Lower lobe of right lung (tissue), 2 donors: ENCODE measurements around the gene IL1RAPL1. TPM values are rescaled to one million over a fixed set of nuclear protein-coding genes. Genes with fewer than 3 reads are reported as not detected.
"Not testable (repeated sequence)": the region's sequence is repeated elsewhere in the genome, so short reads cannot be mapped to it uniquely, and the experiment has no call there.

Experiments used
- ATAC-seq, 2 donors: fragments of 200-7000 bp; cut with Tn5 transposase; one replicate each; pipeline ENCODE4 v1.9.1; 2020 to 2022; ENCODE audit warnings: mild to moderate bottlenecking in 2 of 2, moderate library complexity in 2 of 2
- DNase-seq: peaks from one replicate; pipeline ENCODE4 v3.0.0-alpha.2; 2020
- H3K27ac ChIP-seq: fragments of 200-600 bp; one replicate; pipeline ENCODE4 v1.8.0; 2022
- H3K27me3 ChIP-seq: fragments of 200-600 bp; one replicate; pipeline ENCODE4 v1.8.0; 2022; ENCODE audit warnings: low read depth
- H3K36me3 ChIP-seq: fragments of 200-600 bp; one replicate; pipeline ENCODE4 v1.8.0; 2022; ENCODE audit warnings: mild to moderate bottlenecking
- H3K4me1 ChIP-seq: fragments of 200-600 bp; one replicate; pipeline ENCODE4 v1.8.0; 2022
- H3K4me3 ChIP-seq: fragments of 200-600 bp; one replicate; pipeline ENCODE4 v1.8.0; 2022; ENCODE audit warnings: mild to moderate bottlenecking
- H3K9me3 ChIP-seq: fragments of 200-600 bp; one replicate; pipeline ENCODE4 v1.8.0; 2022
- intact Hi-C: fragments of 100-400 bp; cut with DNase I; formaldehyde crosslinking; loops from one replicate; pipeline ENCODE4 v1.11.0; 2022
- total RNA-seq: library from RNA; stranded (reverse); fragmentation: NEBNext Ultra II Directional; extraction: Animal tissue kit (Norgen Biotek cat#: 25700); gene quantifications from one replicate; pipeline ENCODE4 v1.2.1, GENCODE V29; 2021
- TF ChIP-seq, protein P1 (sequence below): fragments of 200-600 bp; IDR thresholded peaks from one replicate; pipeline ENCODE4 v1.8.0; 2022; ENCODE audit warnings: antibody characterized with exemption, mild to moderate bottlenecking
- donor health status: DM: no; HTN: yes; CAD: no; lungs with severe emphysema.

The IL1RAPL1 gene
- total RNA-seq, 1 donor from 2014 or later: not detected

GRCh38 chrX:29297171-29297800 lies 710.0 kb downstream of the IL1RAPL1 start:
- ATAC-seq (no peak), DNase-seq (no peak)
- H3K27ac ChIP-seq: no peak overlapping the region
- TF ChIP-seq, protein P1, sequence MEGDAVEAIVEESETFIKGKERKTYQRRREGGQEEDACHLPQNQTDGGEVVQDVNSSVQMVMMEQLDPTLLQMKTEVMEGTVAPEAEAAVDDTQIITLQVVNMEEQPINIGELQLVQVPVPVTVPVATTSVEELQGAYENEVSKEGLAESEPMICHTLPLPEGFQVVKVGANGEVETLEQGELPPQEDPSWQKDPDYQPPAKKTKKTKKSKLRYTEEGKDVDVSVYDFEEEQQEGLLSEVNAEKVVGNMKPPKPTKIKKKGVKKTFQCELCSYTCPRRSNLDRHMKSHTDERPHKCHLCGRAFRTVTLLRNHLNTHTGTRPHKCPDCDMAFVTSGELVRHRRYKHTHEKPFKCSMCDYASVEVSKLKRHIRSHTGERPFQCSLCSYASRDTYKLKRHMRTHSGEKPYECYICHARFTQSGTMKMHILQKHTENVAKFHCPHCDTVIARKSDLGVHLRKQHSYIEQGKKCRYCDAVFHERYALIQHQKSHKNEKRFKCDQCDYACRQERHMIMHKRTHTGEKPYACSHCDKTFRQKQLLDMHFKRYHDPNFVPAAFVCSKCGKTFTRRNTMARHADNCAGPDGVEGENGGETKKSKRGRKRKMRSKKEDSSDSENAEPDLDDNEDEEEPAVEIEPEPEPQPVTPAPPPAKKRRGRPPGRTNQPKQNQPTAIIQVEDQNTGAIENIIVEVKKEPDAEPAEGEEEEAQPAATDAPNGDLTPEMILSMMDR: no peak
- H3K4me3 ChIP-seq: no peak overlapping the region
- intact Hi-C loops: no loop called here
- H3K36me3 ChIP-seq: no peaks in the 10 kb centered on the region
- H3K27me3 ChIP-seq: no peaks in the 10 kb centered on the region
- H3K9me3 ChIP-seq: no peaks in the 10 kb centered on the region
- H3K4me1 ChIP-seq: no peaks in the 10 kb centered on the region

DNA sequence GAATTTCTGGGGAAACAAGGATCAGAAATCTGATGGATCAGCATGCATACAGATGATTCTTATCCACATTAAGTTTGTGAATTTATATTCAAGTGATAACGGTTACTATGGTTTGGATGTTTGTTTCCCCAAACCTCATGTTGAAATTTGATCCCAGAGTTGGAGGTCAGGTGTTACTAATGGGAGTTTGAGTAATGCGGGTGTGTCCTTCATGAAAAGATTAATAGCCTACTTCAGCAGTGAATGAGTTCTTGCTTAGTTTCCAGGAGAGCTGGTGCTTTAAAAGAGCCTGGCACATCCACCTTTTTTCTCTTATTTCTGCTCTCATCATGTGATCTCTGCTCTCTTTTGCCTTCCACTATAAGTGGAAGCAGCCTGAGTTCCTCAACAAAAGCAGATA lies 712.4 kb downstream of the IL1RAPL1 start:
- Histone ChIP-seq H3K27ac (no peak overlapping the region), H3K4me1 (no peaks in the 10 kb centered on the region), H3K27me3 (no peaks in the 10 kb centered on the region), H3K9me3 (no peaks in the 10 kb centered on the region), H3K36me3 (no peaks in the 10 kb centered on the region), H3K4me3 (no peak overlapping the region)
- intact Hi-C loops: no loop called here
- no peak for ATAC-seq
- TF ChIP-seq, protein P1: no peak
- no peak for DNase-seq

DNA sequence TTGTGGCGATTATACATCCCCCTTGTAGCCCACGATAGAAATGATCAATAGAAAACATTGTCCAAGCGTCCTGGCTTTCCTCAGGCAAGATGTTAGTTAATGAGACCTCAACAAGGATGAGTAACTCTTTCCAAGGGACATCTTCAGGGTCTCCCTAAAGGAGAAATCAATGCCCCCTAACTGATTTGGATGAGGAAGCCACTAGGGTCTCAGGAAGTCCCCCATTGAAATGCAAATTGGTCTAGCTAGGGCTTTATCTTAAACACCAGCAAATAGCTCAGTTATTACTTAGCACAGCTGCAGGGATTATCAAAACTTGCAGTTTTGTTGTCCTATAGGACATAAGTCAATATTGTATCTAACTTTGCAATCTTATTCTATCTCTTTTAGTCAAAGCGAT lies 721.5 kb downstream of the IL1RAPL1 start:
- Histone ChIP-seq H3K4me1 (no peaks in the 10 kb centered on the region), H3K27ac (no peak overlapping the region), H3K4me3 (no peak overlapping the region), H3K9me3 (no peaks in the 10 kb centered on the region), H3K27me3 (no peaks in the 10 kb centered on the region), H3K36me3 (no peaks in the 10 kb centered on the region)
- no peak for DNase-seq
- ATAC-seq: no peak
- TF ChIP-seq, protein P1: no peak
- intact Hi-C loops: no loop called here

DNA sequence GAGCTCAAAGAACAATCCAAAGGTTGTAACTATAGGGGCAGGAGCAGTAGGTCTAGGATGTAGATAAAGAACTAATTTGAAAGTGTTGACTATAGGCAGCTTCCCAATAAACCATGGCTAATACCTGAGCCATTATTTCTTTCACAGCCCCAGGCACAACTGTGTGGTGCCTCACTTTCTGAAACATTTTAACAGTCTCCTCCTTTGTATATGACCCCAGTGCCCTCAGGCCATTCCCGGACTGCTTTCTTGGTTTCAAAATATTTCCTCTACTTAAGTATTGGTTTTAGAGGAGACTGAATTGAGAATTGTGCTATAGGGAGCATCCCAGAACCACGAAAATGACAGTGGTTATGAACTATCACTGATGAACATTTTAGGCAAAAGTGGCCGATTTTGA lies 728.7 kb downstream of the IL1RAPL1 start:
- Histone ChIP-seq H3K27me3 (no peaks in the 10 kb centered on the region), H3K36me3 (no peaks in the 10 kb centered on the region), H3K27ac (no peak overlapping the region), H3K4me1 (no peaks in the 10 kb centered on the region), H3K4me3 (no peak overlapping the region), H3K9me3 (no peaks in the 10 kb centered on the region)
- no peak for ATAC-seq
- TF ChIP-seq, protein P1: no peak
- no peak for DNase-seq
- intact Hi-C loops: no loop called here

GRCh38 chrX:29318012-29318411 lies 730.8 kb downstream of the IL1RAPL1 start:
- TF ChIP-seq, protein P1: no peak
- Histone ChIP-seq H3K36me3 (no peaks in the 10 kb centered on the region), H3K4me3 (no peak overlapping the region), H3K4me1 (no peaks in the 10 kb centered on the region), H3K9me3 (no peaks in the 10 kb centered on the region), H3K27me3 (no peaks in the 10 kb centered on the region), H3K27ac (no peak overlapping the region)
- DNase-seq: no peak
- intact Hi-C loops: no loop called here
- ATAC-seq: no peak

DNA sequence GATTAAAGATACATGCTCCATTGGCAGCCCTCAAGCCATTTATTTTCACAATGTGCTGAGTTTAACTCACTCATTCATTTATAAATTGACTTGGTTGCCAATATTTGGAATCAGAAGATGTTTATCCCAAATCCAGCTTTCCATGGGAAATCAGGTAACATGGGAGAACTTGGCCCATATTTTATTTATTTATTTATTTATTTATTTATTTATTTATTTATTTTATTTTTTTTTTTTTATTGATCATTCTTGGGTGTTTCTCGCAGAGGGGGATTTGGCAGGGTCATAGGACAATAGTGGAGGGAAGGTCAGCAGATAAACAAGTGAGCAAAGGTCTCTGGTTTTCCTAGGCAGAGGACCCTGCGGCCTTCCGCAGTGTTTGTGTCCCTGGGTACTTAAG lies 745.2 kb downstream of the IL1RAPL1 start:
- H3K27me3 ChIP-seq, H3K36me3 ChIP-seq, DNase-seq, intact Hi-C loops, H3K4me1 ChIP-seq, H3K27ac ChIP-seq, H3K9me3 ChIP-seq, H3K4me3 ChIP-seq, ATAC-seq: not testable (repeated sequence)

GRCh38 chrX:29333091-29333490 lies 745.8 kb downstream of the IL1RAPL1 start:
- ATAC-seq, H3K4me3 ChIP-seq, H3K4me1 ChIP-seq, H3K27ac ChIP-seq, intact Hi-C loops, H3K9me3 ChIP-seq, H3K36me3 ChIP-seq, H3K27me3 ChIP-seq, DNase-seq: not testable (repeated sequence)
